MM.1S (cell line): ENCODE data around the gene ARF6.

Experiments
- DNase-seq: peaks from one replicate; pipeline ENCODE4 v3.0.0-alpha.2; 2015
- H2AFZ ChIP-seq: fragments of 300-600 bp; sonication (generic); 2 replicates; pipeline ENCODE4 v1.6.0; 2016; ENCODE audit warnings: antibody characterized with exemption, low read length
- H3F3A ChIP-seq: fragments of 300-600 bp; sonication (generic); 2 replicates; pipeline ENCODE4 v1.6.1; 2016; ENCODE audit warnings: mild to moderate bottlenecking, antibody characterized with exemption, low read length, moderate library complexity, mixed read lengths; ENCODE audit not compliant: insufficient read depth
- H3K27ac ChIP-seq: fragments of 300-600 bp; sonication (generic); 2 replicates; pipeline ENCODE4 v1.5.1; 2016; ENCODE audit warnings: mild to moderate bottlenecking, low read length
- H3K27me3 ChIP-seq: fragments of 300-600 bp; sonication (generic); replicated peaks from 2 replicates; pipeline ENCODE4 v1.6.0; 2016; ENCODE audit warnings: low read length; ENCODE audit not compliant: insufficient read depth
- H3K36me3 ChIP-seq: fragments of 300-600 bp; sonication (generic); replicated peaks from 2 replicates; pipeline ENCODE4 v1.6.1; 2016; ENCODE audit warnings: mild to moderate bottlenecking, low read length, mixed read lengths; ENCODE audit not compliant: insufficient read depth
- H3K4me1 ChIP-seq: fragments of 300-600 bp; sonication (generic); 2 replicates; pipeline ENCODE4 v1.6.1; 2016; ENCODE audit warnings: low read length, mixed read lengths
- H3K4me2 ChIP-seq: fragments of 300-600 bp; sonication (generic); 2 replicates; pipeline ENCODE4 v1.6.0; 2016; ENCODE audit warnings: low read depth, low read length
- H3K4me3 ChIP-seq: fragments of 300-600 bp; sonication (generic); 2 replicates; pipeline ENCODE4 v1.5.1; 2016; ENCODE audit warnings: low read length, mixed read lengths
- H3K79me2 ChIP-seq: fragments of 300-600 bp; sonication (generic); 2 replicates; pipeline ENCODE4 v1.6.1; 2016; ENCODE audit warnings: mixed run types, low read length, mixed read lengths
- H3K9ac ChIP-seq: fragments of 300-600 bp; sonication (generic); 2 replicates; pipeline ENCODE4 v1.6.1; 2016; ENCODE audit warnings: low read length, mixed read lengths
- H3K9me2 ChIP-seq: fragments of 300-600 bp; sonication (generic); replicated peaks from 2 replicates; pipeline ENCODE4 v1.6.1; 2016; ENCODE audit warnings: mild to moderate bottlenecking, low read length, mixed read lengths; ENCODE audit not compliant: insufficient read depth
- H3K9me3 ChIP-seq: fragments of 300-600 bp; sonication (generic); replicated peaks from 2 replicates; pipeline ENCODE4 v1.6.1; 2016; ENCODE audit warnings: mild to moderate bottlenecking, low read length, mixed read lengths; ENCODE audit not compliant: insufficient read depth
- H4K20me1 ChIP-seq: fragments of 300-600 bp; sonication (generic); 2 replicates; pipeline ENCODE4 v1.6.1; 2016; ENCODE audit warnings: mild to moderate bottlenecking, low read length, moderate library complexity, mixed read lengths; ENCODE audit not compliant: insufficient read depth
- CTCF ChIP-seq: fragments of 300-600 bp; sonication (generic); IDR thresholded peaks from 2 replicates; pipeline ENCODE4 v1.5.1; 2016; ENCODE audit warnings: antibody characterized with exemption, low read length, mixed read lengths
- EZH2 ChIP-seq: fragments of 300-600 bp; sonication (generic); optimal IDR thresholded peaks from 2 replicates; pipeline ENCODE3; 2017; ENCODE audit warnings: low read depth, mild to moderate bottlenecking, antibody characterized with exemption, low read length, mixed read lengths
- EZH2phosphoT487 ChIP-seq: fragments of 300-600 bp; sonication (generic); IDR thresholded peaks from 2 replicates; pipeline ENCODE4 v1.6.1; 2018; ENCODE audit warnings: antibody characterized with exemption, low read length

ARF6 gene

GRCh38 chr14:49892636-49893308, at the start of gene ARF6:
Gene ARF6, plus strand, starts transcription at chr14:49893082. Its CDS starts 655 bp downstream, at chr14:49893737.
- no peaks in the 10 kb centered on the region; the same call in 1 of the 2 replicates for H3K36me3 ChIP-seq
- H3K27me3 ChIP-seq: no peaks in the 10 kb centered on the region
- H3K9ac ChIP-seq: peak within 1 kb of the TSS; percentile 99
- H2AFZ ChIP-seq: peak within 1 kb of the TSS; percentile 34; the same call in 1 of the 2 replicates
- DNase-seq: peak; percentile 92
- H3K4me2 ChIP-seq: peak within 1 kb of the TSS; percentile 82
- peak within 1 kb of the TSS; percentile 98 for H3K27ac ChIP-seq
- peaks cover 4% of the 10 kb centered on the region; the same call in 1 of the 2 replicates for H4K20me1 ChIP-seq
- peak within 1 kb of the TSS; percentile 90 for H3K4me3 ChIP-seq
- H3F3A ChIP-seq: peaks cover 3% of the 10 kb centered on the region
- TF ChIP-seq EZH2phosphoT487: no peak
- TF ChIP-seq EZH2: no peak
- peaks cover 48% of the 10 kb centered on the region for H3K79me2 ChIP-seq
- H3K4me1 ChIP-seq: no peaks in the 10 kb centered on the region
- no peaks in the 10 kb centered on the region for H3K9me3 ChIP-seq
- no peaks in the 10 kb centered on the region for H3K9me2 ChIP-seq

GRCh38 chr14:49849213-49849847, 43.6 kb upstream of the ARF6 start:
- no peaks in the 10 kb centered on the region for H3K9me3 ChIP-seq
- H3K27me3 ChIP-seq: no peaks in the 10 kb centered on the region
- H3K4me1 ChIP-seq: no peaks in the 10 kb centered on the region
- no peaks in the 10 kb centered on the region for H3K36me3 ChIP-seq
- H3K4me3 ChIP-seq: no peak overlapping the region
- H3K4me2 ChIP-seq: no peak overlapping the region
- no peaks in the 10 kb centered on the region for H3F3A ChIP-seq
- H3K9ac ChIP-seq: no peak overlapping the region
- no peaks in the 10 kb centered on the region for H3K9me2 ChIP-seq
- H2AFZ ChIP-seq: no peak overlapping the region
- H3K79me2 ChIP-seq: peaks cover 28% of the 10 kb centered on the region
- no peaks in the 10 kb centered on the region for H4K20me1 ChIP-seq
- H3K27ac ChIP-seq: no peak overlapping the region
- DNase-seq: no peak
- TF ChIP-seq EZH2 (no peak), CTCF (no peak), EZH2phosphoT487 (no peak)

- Histone ChIP-seq H3K27me3 (no peaks in the 10 kb centered on the region), H3K9me2 (no peaks in the 10 kb centered on the region), H3K27ac (no peak overlapping the region), H4K20me1 (no peaks in the 10 kb centered on the region), H3K9ac (peak overlapping the region; percentile 84), H3K4me1 (no peaks in the 10 kb centered on the region), H3K4me2 (peak overlapping the region; percentile 79), H3K36me3 (no peaks in the 10 kb centered on the region), H2AFZ (no peak overlapping the region), H3F3A (no peaks in the 10 kb centered on the region), H3K79me2 (peaks cover 28% of the 10 kb centered on the region), H3K4me3 (peak overlapping the region; percentile 92), H3K9me3 (no peaks in the 10 kb centered on the region)
- no peak for DNase-seq
- TF ChIP-seq CTCF: no peak
Measured at GRCh38 chr14:49851813-49852212, 41.1 kb upstream of the ARF6 start.
